K562 (cell line): ENCODE data around the gene HOXB1. TPM values are rescaled to one million over a fixed set of nuclear protein-coding genes. Genes with fewer than 3 reads are reported as not detected.

Experiments used
- ATAC-seq: fragments of 200-7000 bp; cut with Tn5 transposase; 3 replicates; pipeline ENCODE4 v1.9.1; 2020; ENCODE audit warnings: moderate library complexity
- BruUV-seq: library from RNA; stranded (reverse); fragments of 400-500 nt; replicated peaks from 2 replicates; lab custom pipeline; 2021; lab: Mats Ljungman, UMichigan
- CTCF ChIA-PET: fragments of 300-600 bp; formaldehyde crosslinking; extraction: SDS; loops from one replicate; lab custom pipeline; 2021; ENCODE audit warnings: low intra/inter-chr PET ratio; lab: Yijun Ruan, JAX
- POLR2A ChIA-PET: fragments of 300-600, 350-650 bp; sonication (Branson Sonifier 250); formaldehyde crosslinking; extraction: SDS; loops from one replicate; lab custom pipeline; 2021; ENCODE audit warnings: antibody characterized with exemption, inconsistent platforms; lab: Yijun Ruan, JAX
- DNase-seq, 4 experiments: peaks; one replicate each; pipeline versions ENCODE4 v3.0.0 to v3.0.0-alpha.2; 2011 to 2018; ENCODE audit warnings: low spot score in 3 of 4, mixed read lengths in 3 of 4; ENCODE audit errors: extremely low read depth in 1 of 4
- FAIRE-seq: peaks from 2 replicates; lab custom pipeline; 2011; peaks lifted over from hg19 to GRCh38; lab: Jason Lieb, UNC
- H2AFZ ChIP-seq: 2 replicates; pipeline ENCODE4 v1.6.0; 2011; ENCODE audit warnings: low read depth, low read length, control low read depth, inconsistent platforms
- H3K27ac ChIP-seq: fragments of 200-600 bp; 3 replicates; pipeline ENCODE4 v1.8.0; 2011; ENCODE audit warnings: low read depth, mild to moderate bottlenecking, control low read depth, inconsistent platforms, low read length, moderate library complexity, mixed read lengths; ENCODE audit errors: extremely low read depth
- H3K27me3 ChIP-seq, 2 experiments: fragments of 300-600 bp in 1 of 2; 2 replicates in 1 of 2; 3 replicates in 1 of 2; pipeline versions ENCODE4 v1.6.0 to v1.8.0; 2011; ENCODE audit warnings: inconsistent platforms in 2 of 2, low read length in 2 of 2, mild to moderate bottlenecking in 1 of 2, mixed read lengths in 1 of 2, moderate library complexity in 1 of 2; ENCODE audit not compliant: control insufficient read depth in 2 of 2, insufficient read depth in 2 of 2
- H3K36me3 ChIP-seq: fragments of 300-600 bp; 3 replicates; pipeline ENCODE4 v1.8.0; 2011; ENCODE audit warnings: mild to moderate bottlenecking, low read length, inconsistent platforms; ENCODE audit not compliant: control insufficient read depth, insufficient read depth
- H3K4me1 ChIP-seq, 2 experiments: fragments of 200-600 bp in 1 of 2; replicated peaks in 1 of 2; 2 replicates in 1 of 2; 3 replicates in 1 of 2; pipeline versions ENCODE4 v1.5.1 to v1.8.0; 2011; ENCODE audit warnings: inconsistent platforms in 2 of 2, low read length in 2 of 2, mild to moderate bottlenecking in 1 of 2, mixed read lengths in 1 of 2, moderate library complexity in 1 of 2; ENCODE audit not compliant: control insufficient read depth in 2 of 2, insufficient read depth in 2 of 2
- H3K4me2 ChIP-seq: 2 replicates; pipeline ENCODE4 v1.6.1; 2011; ENCODE audit warnings: low read length, control low read depth, inconsistent platforms, mixed read lengths; ENCODE audit not compliant: insufficient read depth
- H3K4me3 ChIP-seq: fragments of 200-600 bp; sonication (generic), shearing (Covaris generic); 2 replicates; pipeline ENCODE4 v1.5.1; 2016; ENCODE audit warnings: control low read depth, inconsistent platforms
- H3K79me2 ChIP-seq: fragments of 200-600 bp; 3 replicates; pipeline ENCODE4 v1.8.0; 2011; ENCODE audit warnings: low read length, inconsistent platforms; ENCODE audit not compliant: control insufficient read depth, insufficient read depth
- H3K9ac ChIP-seq, 2 experiments: 2 replicates each; pipeline versions ENCODE4 v1.6.0 to v1.6.1; 2011; ENCODE audit warnings: low read depth in 2 of 2, low read length in 2 of 2, control low read depth in 1 of 2, inconsistent platforms in 1 of 2, mild to moderate bottlenecking in 1 of 2, mixed read lengths in 1 of 2; ENCODE audit not compliant: insufficient read depth in 1 of 2
- H3K9me1 ChIP-seq: one replicate; pipeline ENCODE4 v1.6.0; 2011; ENCODE audit warnings: inconsistent platforms, mild to moderate bottlenecking, low read length, moderate library complexity; ENCODE audit not compliant: control insufficient read depth, insufficient read depth
- H3K9me3 ChIP-seq: replicated peaks from 2 replicates; pipeline ENCODE4 v1.5.1; 2011; ENCODE audit warnings: low read depth, low read length, inconsistent platforms; ENCODE audit not compliant: control insufficient read depth, insufficient read depth
- H4K20me1 ChIP-seq: replicated peaks from 2 replicates; pipeline ENCODE4 v1.6.1; 2011; ENCODE audit warnings: low read length, inconsistent platforms, mixed read lengths; ENCODE audit not compliant: control insufficient read depth, insufficient read depth
- DDX20 ChIP-seq: fragments of 450-650 bp; IDR thresholded peaks from 2 replicates; pipeline ENCODE4 v1.6.1; 2016; ENCODE audit warnings: missing genetic modification characterization, low read depth, mild to moderate bottlenecking, missing compliant biosample characterization, moderate library complexity
- NR2C1 ChIP-seq, 2 experiments: fragments of 450-650 bp; IDR thresholded peaks; 2 replicates each; pipeline ENCODE4 v1.6.1; 2017; ENCODE audit warnings: mild to moderate bottlenecking in 2 of 2, antibody characterized with exemption in 1 of 2, inconsistent platforms in 1 of 2, missing compliant biosample characterization in 1 of 2, missing genetic modification characterization in 1 of 2
- POLR2G ChIP-seq: fragments of 200-400 bp; formaldehyde crosslinking; IDR thresholded peaks from 2 replicates; pipeline ENCODE4 v1.6.1; 2017; ENCODE audit warnings: low read depth, mild to moderate bottlenecking, antibody characterized with exemption, low read length, moderate library complexity
- RBFOX2 ChIP-seq: fragments of 200-400 bp; formaldehyde crosslinking; IDR thresholded peaks from 2 replicates; pipeline ENCODE4 v1.6.1; 2017; ENCODE audit warnings: low read depth, mild to moderate bottlenecking, low read length, moderate library complexity
- RBM22 ChIP-seq: fragments of 200-400 bp; formaldehyde crosslinking; IDR thresholded peaks from 2 replicates; pipeline ENCODE4 v1.6.1; 2018; ENCODE audit warnings: low read length, low read depth; ENCODE audit not compliant: poor library complexity, severe bottlenecking
- VEZF1 ChIP-seq: fragments of 200-800 bp; sonication (Bioruptor generic); IDR thresholded peaks from 2 replicates; pipeline ENCODE4 v1.6.1; 2017; ENCODE audit warnings: missing genetic modification characterization, missing compliant biosample characterization
- WGBS: fragments of 100-300 bp; shearing (Covaris generic); methylation state at CpG from one replicate; pipeline ENCODE4 v1.1.6; 2016; ENCODE audit warnings: low coverage, mixed read lengths; ENCODE audit not compliant: insufficient coverage; ENCODE audit errors: missing lambda C conversion rate; 5-methylcytosine and 5-hydroxymethylcytosine counted together
- in situ Hi-C: fragments of 300-500 bp; cut with MboI; formaldehyde crosslinking; loops from 4 replicates; pipeline ENCODE4 v1.15.0; 2018; ENCODE audit warnings: inconsistent platforms, mixed read lengths
- intact Hi-C: fragments of 100-400 bp; cut with micrococcal nuclease; formaldehyde crosslinking; loops from 2 replicates; pipeline ENCODE4 v1.14.2; 2022
- polyA plus RNA-seq, 8 experiments: library from polyadenylated mRNA; depleted of rRNA in 4 of 8; stranded (reverse) in 5 of 8; unstranded in 3 of 8; fragments of >200 nt; fragmentation: Nextera tagmentation in 2 of 8; fragmentation: Illumina TruSeq in 1 of 8; extraction: Ambion mirVana in 2 of 8; extraction: Trizol in 1 of 8; gene quantifications; 2 replicates each; pipeline versions ENCODE4 v1.2.1 to v1.2.3, GENCODE V29; 2011 to 2014; ENCODE audit warnings: inconsistent platforms in 1 of 8, missing spikeins in 1 of 8
- total RNA-seq, 7 experiments: library from RNA; depleted of rRNA in 6 of 7; stranded (reverse); fragments of >200 nt in 6 of 7; fragmentation: Illumina TruSeq in 2 of 7; extraction: Trizol in 2 of 7; gene quantifications; 2 replicates each; pipeline versions ENCODE4 v1.2.1 to v1.2.3, GENCODE V29; 2011 to 2021; ENCODE audit warnings: low replicate concordance in 1 of 7
- TF ChIP-seq, protein P1 (sequence below): fragments of 450-650 bp; conservative IDR thresholded peaks from 2 replicates; pipeline ENCODE4 v1.6.1; 2016; ENCODE audit warnings: missing genetic modification characterization, low read depth, mild to moderate bottlenecking, control low read depth, missing compliant biosample characterization

HOXB1 gene
- total and polyA plus RNA-seq, 9 of the 15 experiments (the other 6 are each of a cell fraction or from before 2014, with no cell fraction given): 0.04 TPM; not detected in 8

DNA sequence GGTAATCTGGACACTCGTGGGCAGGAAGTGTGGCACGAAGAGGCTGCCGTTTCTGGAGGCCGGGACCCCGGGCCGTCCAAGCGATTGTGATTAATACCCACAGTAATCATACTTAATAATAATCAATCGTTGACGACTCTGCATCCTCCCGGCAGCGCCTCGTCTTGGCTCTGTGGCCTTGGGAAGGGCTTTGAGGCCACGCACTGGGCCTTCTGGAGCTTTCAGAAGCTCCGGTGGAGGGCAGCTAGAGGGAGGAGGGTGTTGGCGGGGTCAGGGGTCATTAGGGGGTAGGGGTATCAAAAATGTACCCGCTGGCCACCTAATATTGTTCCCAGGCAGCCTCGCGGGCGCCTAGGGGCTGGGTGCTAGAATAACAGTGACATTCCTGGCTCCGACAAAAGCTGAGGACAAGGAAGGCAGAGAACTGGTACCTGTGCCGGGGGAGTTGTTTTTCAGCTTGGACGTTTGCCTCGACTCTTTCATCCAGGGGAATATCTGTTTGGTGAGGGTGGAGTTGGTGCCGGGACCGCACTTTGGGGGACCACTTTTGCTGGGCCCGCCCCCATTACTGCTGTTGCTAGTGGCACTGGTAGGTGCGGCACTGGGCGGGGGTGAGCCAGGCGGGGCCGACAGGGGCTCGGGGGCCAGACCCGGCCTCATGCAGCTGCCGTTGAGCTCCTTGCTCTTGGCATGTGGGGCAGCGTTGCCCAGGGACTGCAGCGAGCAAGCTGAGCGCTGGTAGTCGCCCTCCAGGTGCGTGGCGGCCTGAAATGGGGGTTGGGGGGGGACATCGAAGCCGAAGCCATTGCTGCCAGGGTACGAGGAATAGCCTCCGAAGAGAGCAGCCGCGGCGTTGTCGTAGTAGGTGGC is 21.0 kb upstream of the HOXB1 start:
- ATAC-seq (no peak), FAIRE-seq (no peak), DNase-seq (no peak)
- Histone ChIP-seq H3K27ac (no peak overlapping the region), H4K20me1 (no peaks in the 10 kb centered on the region), H3K9ac (no peak overlapping the region), H3K4me2 (no peak overlapping the region), H3K4me1 (peaks cover 44 to 58% of the 10 kb centered on the region in 2 experiments), H2AFZ (no peak overlapping the region), H3K9me1 (no peaks in the 10 kb centered on the region), H3K36me3 (peaks cover 59% of the 10 kb centered on the region; the same call in 2 of the 3 replicates), H3K79me2 (peaks cover 67% of the 10 kb centered on the region), H3K4me3 (no peak overlapping the region), H3K27me3 (no peaks in the 10 kb centered on the region), H3K9me3 (no peaks in the 10 kb centered on the region)
- 97% methylated on average over 28 of the region's 47 CpGs for WGBS
- BruUV-seq: no TSS peak
- in situ Hi-C loops (no loop called here), intact Hi-C loops (no loop called here)
- CTCF ChIA-PET: no interaction called here
- TF ChIP-seq VEZF1 (CRISPR knock-in tag): 0 out of 2 replicates have a peak, but pooled peaks have one; percentile 3
- peak; percentile 50 for TF ChIP-seq RBFOX2
- TF ChIP-seq RBM22: peak; percentile 27
- TF ChIP-seq DDX20 (tag): no peak
- TF ChIP-seq POLR2G: peak; percentile 57
- TF ChIP-seq, protein P1, sequence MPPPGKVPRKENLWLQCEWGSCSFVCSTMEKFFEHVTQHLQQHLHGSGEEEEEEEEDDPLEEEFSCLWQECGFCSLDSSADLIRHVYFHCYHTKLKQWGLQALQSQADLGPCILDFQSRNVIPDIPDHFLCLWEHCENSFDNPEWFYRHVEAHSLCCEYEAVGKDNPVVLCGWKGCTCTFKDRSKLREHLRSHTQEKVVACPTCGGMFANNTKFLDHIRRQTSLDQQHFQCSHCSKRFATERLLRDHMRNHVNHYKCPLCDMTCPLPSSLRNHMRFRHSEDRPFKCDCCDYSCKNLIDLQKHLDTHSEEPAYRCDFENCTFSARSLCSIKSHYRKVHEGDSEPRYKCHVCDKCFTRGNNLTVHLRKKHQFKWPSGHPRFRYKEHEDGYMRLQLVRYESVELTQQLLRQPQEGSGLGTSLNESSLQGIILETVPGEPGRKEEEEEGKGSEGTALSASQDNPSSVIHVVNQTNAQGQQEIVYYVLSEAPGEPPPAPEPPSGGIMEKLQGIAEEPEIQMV (tag): no peak
- TF ChIP-seq NR2C1 (IDR thresholded peaks at IDR 0.05): 0 out of 2 replicates have a peak, but pooled peaks have one; percentile 36
- TF ChIP-seq NR2C1 (tag; IDR thresholded peaks at IDR 0.05): no peak
- POLR2A ChIA-PET: interaction anchor here (0.5 to 1.0 kb wide), 4 partner anchors 10 to 36 kb away, joined by 3 read pairs; no protein-coding TSS in a partner anchor
